H1 (cell line): ENCODE data around the gene ZNF280C. TPM values are rescaled to one million over a fixed set of nuclear protein-coding genes. Genes with fewer than 3 reads are reported as not detected.

ENCODE experiments used
- CTCF ChIA-PET: fragments of 300-600 bp; sonication (Branson Sonifier 250); formaldehyde crosslinking; loops from one replicate; lab custom pipeline; 2021; ENCODE audit not compliant: partially characterized antibody; lab: Charles Lee
- POLR2A ChIA-PET: fragments of 300-600 bp; sonication (Branson Sonifier 250); formaldehyde crosslinking; loops from one replicate; lab custom pipeline; 2021; ENCODE audit warnings: inconsistent platforms; ENCODE audit not compliant: partially characterized antibody; lab: Charles Lee
- DNase-seq, 2 experiments: peaks; one replicate each; pipeline versions ENCODE4 v3.0.0 to v3.0.0-alpha.2; 2010 to 2022; ENCODE audit warnings: low spot score in 2 of 2, low read depth in 1 of 2, mixed read lengths in 1 of 2
- FAIRE-seq: peaks from 2 replicates; lab custom pipeline; 2011; peaks lifted over from hg19 to GRCh38; lab: Jason Lieb, UNC
- H2AFZ ChIP-seq: 2 replicates; pipeline ENCODE4 v1.8.1; 2012; ENCODE audit warnings: low read length, inconsistent platforms
- H2AK5ac ChIP-seq: 2 replicates; pipeline ENCODE4 v1.6.1; 2013; ENCODE audit warnings: low read depth, low read length
- H2BK120ac ChIP-seq: replicated peaks from 2 replicates; pipeline ENCODE3; 2013; ENCODE audit warnings: low read depth, low read length, inconsistent platforms
- H2BK12ac ChIP-seq: 2 replicates; pipeline ENCODE4 v1.6.1; 2013; ENCODE audit warnings: low read depth, low read length
- H2BK15ac ChIP-seq: 2 replicates; pipeline ENCODE4 v1.6.1; 2013; ENCODE audit warnings: low read length
- H2BK20ac ChIP-seq: 2 replicates; pipeline ENCODE4 v1.6.1; 2013; ENCODE audit warnings: low read length
- H2BK5ac ChIP-seq: 2 replicates; pipeline ENCODE4 v1.6.1; 2013; ENCODE audit warnings: low read depth, low read length
- H3K14ac ChIP-seq: 2 replicates; pipeline ENCODE4 v1.6.1; 2013; ENCODE audit warnings: inconsistent platforms; ENCODE audit not compliant: insufficient read length
- H3K18ac ChIP-seq: 2 replicates; pipeline ENCODE4 v1.6.1; 2013; ENCODE audit warnings: low read length; ENCODE audit errors: extremely low read depth
- H3K23ac ChIP-seq: 2 replicates; pipeline ENCODE4 v1.6.1; 2013; ENCODE audit warnings: inconsistent platforms; ENCODE audit not compliant: insufficient read length
- H3K23me2 ChIP-seq: 2 replicates; pipeline ENCODE4 v1.6.1; 2013; ENCODE audit warnings: low read depth, low read length
- H3K27ac ChIP-seq: 2 replicates; pipeline ENCODE4 v1.6.1; 2011; ENCODE audit warnings: low read depth, low read length, inconsistent platforms
- H3K27me3 ChIP-seq, 4 experiments: replicated peaks in 1 of 4; 1 replicate in 1 of 4; 2 replicates in 3 of 4; pipeline versions ENCODE4 v1.6.1 to v1.8.1; 2011 to 2013; ENCODE audit warnings: low read length in 3 of 4, mild to moderate bottlenecking in 3 of 4, inconsistent platforms in 2 of 4, mixed read lengths in 2 of 4, moderate library complexity in 1 of 4; ENCODE audit not compliant: control insufficient read depth in 3 of 4, insufficient read depth in 3 of 4; ENCODE audit errors: extremely low read depth in 1 of 4
- H3K36me3 ChIP-seq, 4 experiments: 2 replicates each; pipeline versions ENCODE4 v1.6.1 to v1.8.1; 2011 to 2013; ENCODE audit warnings: mild to moderate bottlenecking in 4 of 4, low read length in 3 of 4, moderate library complexity in 2 of 4, control low read depth in 1 of 4, inconsistent platforms in 1 of 4; ENCODE audit not compliant: insufficient read depth in 4 of 4, control insufficient read depth in 2 of 4
- H3K4ac ChIP-seq: replicated peaks from 2 replicates; pipeline ENCODE3; 2013; ENCODE audit warnings: low read length, low read depth, mixed read lengths, inconsistent platforms; ENCODE audit not compliant: insufficient read length
- H3K4me1 ChIP-seq, 4 experiments: replicated peaks in 1 of 4; 1 replicate in 1 of 4; 2 replicates in 3 of 4; pipeline versions ENCODE4 v1.6.1 to v1.8.1; 2011 to 2013; ENCODE audit warnings: low read length in 3 of 4, inconsistent platforms in 2 of 4, mixed read lengths in 1 of 4; ENCODE audit not compliant: insufficient read depth in 4 of 4, control insufficient read depth in 3 of 4
- H3K4me2 ChIP-seq, 2 experiments: 2 replicates each; pipeline versions ENCODE4 v1.6.1 to v1.8.1; 2011 to 2013; ENCODE audit warnings: low read depth in 2 of 2, low read length in 2 of 2, control low read depth in 1 of 2, inconsistent platforms in 1 of 2, mild to moderate bottlenecking in 1 of 2; ENCODE audit not compliant: insufficient read depth in 1 of 2
- H3K4me3 ChIP-seq, 4 experiments: fragments of 200-600, 300-600 bp in 1 of 4; sonication (generic), shearing (Covaris generic), sonication (Bioruptor Twin) in 1 of 4; 2 replicates each; pipeline versions ENCODE4 v1.5.1 to v1.8.1; 2011 to 2016; ENCODE audit warnings: low read length in 4 of 4, low read depth in 3 of 4, control low read depth in 2 of 4, inconsistent platforms in 2 of 4, mild to moderate bottlenecking in 2 of 4, mixed read lengths in 1 of 4, moderate library complexity in 1 of 4; ENCODE audit not compliant: insufficient read depth in 2 of 4; ENCODE audit errors: extremely low read depth in 1 of 4
- H3K56ac ChIP-seq: replicated peaks from 2 replicates; pipeline ENCODE3; 2013; ENCODE audit warnings: low read depth, mild to moderate bottlenecking, mixed read lengths, low read length, inconsistent platforms; ENCODE audit not compliant: insufficient read length
- H3K79me1 ChIP-seq: 2 replicates; pipeline ENCODE4 v1.6.1; 2013; ENCODE audit warnings: low read depth, low read length, control low read depth
- H3K79me2 ChIP-seq, 2 experiments: 2 replicates each; pipeline versions ENCODE4 v1.6.1 to v1.8.1; 2012 to 2013; ENCODE audit warnings: low read length in 2 of 2, mild to moderate bottlenecking in 2 of 2, inconsistent platforms in 1 of 2; ENCODE audit not compliant: insufficient read depth in 2 of 2, control insufficient read depth in 1 of 2
- H3K9ac ChIP-seq, 4 experiments: replicated peaks in 1 of 4; 1 replicate in 1 of 4; 2 replicates in 3 of 4; pipeline versions ENCODE4 v1.6.1 to v1.8.1; 2011 to 2013; ENCODE audit warnings: low read depth in 3 of 4, low read length in 3 of 4, control low read depth in 2 of 4, mild to moderate bottlenecking in 2 of 4, moderate library complexity in 2 of 4, inconsistent platforms in 1 of 4; ENCODE audit errors: extremely low read depth in 1 of 4
- H3K9me3 ChIP-seq, 2 experiments: 2 replicates each; pipeline versions ENCODE4 v1.6.1 to v1.8.1; 2012 to 2013; ENCODE audit warnings: mild to moderate bottlenecking in 2 of 2, moderate library complexity in 2 of 2, control low read depth in 1 of 2, inconsistent platforms in 1 of 2, low read depth in 1 of 2, low read length in 1 of 2, mixed read lengths in 1 of 2; ENCODE audit not compliant: insufficient read depth in 2 of 2
- H4K20me1 ChIP-seq, 2 experiments: replicated peaks in 1 of 2; 2 replicates each; pipeline versions ENCODE3 to v1.8.1; 2011 to 2013; ENCODE audit warnings: inconsistent platforms in 2 of 2, low read length in 2 of 2, mild to moderate bottlenecking in 1 of 2; ENCODE audit not compliant: insufficient read depth in 2 of 2, control insufficient read depth in 1 of 2
- H4K5ac ChIP-seq: 2 replicates; pipeline ENCODE4 v1.6.1; 2013; ENCODE audit warnings: low read length, low read depth, mixed read lengths, inconsistent platforms; ENCODE audit not compliant: insufficient read length
- H4K8ac ChIP-seq: 2 replicates; pipeline ENCODE4 v1.8.0; 2013; ENCODE audit warnings: mild to moderate bottlenecking, moderate library complexity, low read length, inconsistent platforms; ENCODE audit not compliant: insufficient read depth; ENCODE audit errors: extremely low read depth
- H4K91ac ChIP-seq: replicated peaks from 2 replicates; pipeline ENCODE3; 2013; ENCODE audit warnings: low read length, mixed read lengths, inconsistent platforms; ENCODE audit not compliant: insufficient read length
- CHD1 ChIP-seq: IDR thresholded peaks from 2 replicates; pipeline ENCODE4 v1.6.1; 2012; ENCODE audit warnings: low read depth, low read length, improper control_type of control experiment
- EP300 ChIP-seq, 2 experiments: IDR thresholded peaks; 1 replicate in 1 of 2; 2 replicates in 1 of 2; pipeline ENCODE4 v1.6.1; 2011 to 2012; ENCODE audit warnings: low read depth in 2 of 2, low read length in 2 of 2, mild to moderate bottlenecking in 2 of 2, borderline replicate concordance in 1 of 2, inconsistent platforms in 1 of 2, moderate library complexity in 1 of 2
- GTF2F1 ChIP-seq: IDR thresholded peaks from 2 replicates; pipeline ENCODE4 v1.6.1; 2012; ENCODE audit warnings: low read depth, low read length, improper control_type of control experiment, borderline replicate concordance
- HDAC2 ChIP-seq, 2 experiments: fragments of 300-600 bp in 1 of 2; sonication (generic) in 1 of 2; IDR thresholded peaks; 2 replicates each; pipeline ENCODE4 v1.6.1; 2011 to 2012; ENCODE audit warnings: low read depth in 2 of 2, low read length in 2 of 2, mild to moderate bottlenecking in 2 of 2, moderate library complexity in 2 of 2, borderline replicate concordance in 1 of 2, inconsistent platforms in 1 of 2
- POLR2A ChIP-seq, 2 experiments: IDR thresholded peaks; 1 replicate in 1 of 2; 2 replicates in 1 of 2; pipeline ENCODE4 v1.6.1; 2011; ENCODE audit warnings: low read depth in 2 of 2, low read length in 2 of 2, mild to moderate bottlenecking in 2 of 2; ENCODE audit errors: control extremely low read depth in 1 of 2
- POU5F1 ChIP-seq: IDR thresholded peaks from 2 replicates; pipeline ENCODE4 v1.6.1; 2011; ENCODE audit warnings: low read depth, mild to moderate bottlenecking, low read length, moderate library complexity
- RBBP5 ChIP-seq: IDR thresholded peaks from 2 replicates; pipeline ENCODE4 v1.7.1; 2012; ENCODE audit warnings: low read depth, mild to moderate bottlenecking, inconsistent platforms, low read length, moderate library complexity, borderline replicate concordance
- SAP30 ChIP-seq: fragments of 300-600 bp; sonication (generic); IDR thresholded peaks from 2 replicates; pipeline ENCODE4 v1.7.1; 2012; ENCODE audit warnings: low read length, moderate library complexity, mild to moderate bottlenecking, inconsistent platforms; ENCODE audit not compliant: insufficient read depth, insufficient replicate concordance
- SP1 ChIP-seq: IDR thresholded peaks from 2 replicates; pipeline ENCODE4 v1.6.1; 2011; ENCODE audit warnings: low read depth, low read length
- SRF ChIP-seq: IDR thresholded peaks from 2 replicates; pipeline ENCODE4 v1.6.1; 2011; ENCODE audit warnings: mild to moderate bottlenecking, low read depth, low read length, moderate library complexity
- TBP ChIP-seq: IDR thresholded peaks from 2 replicates; pipeline ENCODE4 v1.6.1; 2011; ENCODE audit warnings: low read depth, low read length, improper control_type of control experiment
- TCF12 ChIP-seq: IDR thresholded peaks from 2 replicates; pipeline ENCODE4 v1.6.1; 2011; ENCODE audit warnings: low read depth, mild to moderate bottlenecking, low read length
- TEAD4 ChIP-seq: IDR thresholded peaks from 2 replicates; pipeline ENCODE4 v1.6.1; 2012; ENCODE audit warnings: low read depth, low read length, inconsistent platforms, mixed read lengths
- WGBS, 2 experiments: shearing (Covaris generic) in 1 of 2; methylation state at CpG; one replicate each; pipeline versions ENCODE4 v1.1.6 to v1.1.7; 2013 to 2015; ENCODE audit warnings: low lambda C conversion rate in 2 of 2, mixed read lengths in 2 of 2, inconsistent platforms in 1 of 2, low coverage in 1 of 2, missing lambda C conversion rate in 1 of 2; ENCODE audit not compliant: insufficient replicate concordance in 2 of 2, insufficient coverage in 1 of 2, insufficient read length in 1 of 2; ENCODE audit errors: extremely low coverage in 1 of 2, missing lambda C conversion rate in 1 of 2; 5-methylcytosine and 5-hydroxymethylcytosine counted together
- polyA plus RNA-seq, 7 experiments: library from polyadenylated mRNA; depleted of rRNA in 3 of 7; stranded (reverse) in 5 of 7; unstranded in 2 of 7; fragments of >200 nt in 5 of 7; fragments of 200-250 nt in 2 of 7; gene quantifications; 1 replicate in 5 of 7; 2 replicates in 1 of 7; 4 replicates in 1 of 7; pipeline versions ENCODE4 v1.2.1 to v1.2.3, GENCODE V29; 2011 to 2013; ENCODE audit warnings: missing spikeins in 2 of 7, mixed read lengths in 2 of 7
- total RNA-seq: library from RNA; stranded (reverse); fragmentation: NEBNext Ultra II Directional; extraction: Animal tissue kit (Norgen Biotek cat#: 25700); gene quantifications from 2 replicates; pipeline ENCODE4 v1.2.1, GENCODE V29; 2021
- TF ChIP-seq, protein P1 (sequence below): IDR thresholded peaks from 2 replicates; pipeline ENCODE4 v1.6.1; 2012; ENCODE audit warnings: inconsistent platforms

ZNF280C gene
- total and polyA plus RNA-seq, 2 of the 8 experiments (the other 6 are each of a cell fraction or from before 2014, with no cell fraction given), result 8.4 to 13.4 TPM

DNA sequence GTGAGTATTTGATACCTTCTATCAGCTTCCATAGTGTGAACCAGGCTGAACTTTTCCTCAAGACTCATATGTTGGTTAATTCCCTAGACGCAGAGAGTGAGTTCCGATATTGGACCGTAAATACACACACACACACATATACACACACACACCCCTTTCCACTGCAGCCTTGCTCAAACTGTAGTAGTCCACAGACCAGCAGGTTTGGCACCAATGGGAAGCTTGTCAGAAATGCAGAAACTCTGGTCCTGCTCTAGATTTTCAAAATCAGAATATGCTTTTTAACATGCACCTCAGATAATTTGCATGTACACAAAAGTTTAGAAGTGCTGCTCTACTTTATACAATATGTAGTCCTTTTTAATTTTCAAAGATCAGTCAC lies 27.6 kb upstream of the ZNF280C start:
- no peak overlapping the region for H2BK15ac ChIP-seq
- no peaks in the 10 kb centered on the region for H4K20me1 ChIP-seq
- ChIA-PET CTCF (no interaction called here), POLR2A (interaction anchor here (1.1 kb wide), 1 partner anchor 14 kb away, joined by 3 read pairs; no protein-coding TSS in a partner anchor)
- H2BK12ac ChIP-seq, result no peak overlapping the region
- DNase-seq (no peak), FAIRE-seq (no peak)
- H3K4me1 ChIP-seq, result no peaks in the 10 kb centered on the region; a peak in 1 of 7 replicates
- no peaks in the 10 kb centered on the region for H3K79me1 ChIP-seq
- H3K36me3 ChIP-seq, result no peaks in the 10 kb centered on the region
- no peak overlapping the region for H3K14ac ChIP-seq
- H3K18ac ChIP-seq, result no peak overlapping the region
- WGBS, 2 experiments, result 100% methylated on average over 3 of the region's 3 CpGs; no CpG with 5 or more reads in 1 of the 2 experiments
- no peak overlapping the region for H3K4me2 ChIP-seq
- no peaks in the 10 kb centered on the region for H3K27me3 ChIP-seq
- H4K5ac ChIP-seq, result no peak overlapping the region
- no peak overlapping the region for H4K8ac ChIP-seq
- H2BK5ac ChIP-seq, result no peak overlapping the region
- H3K79me2 ChIP-seq, result no peaks in the 10 kb centered on the region
- H2BK120ac ChIP-seq, result no peak overlapping the region
- H3K56ac ChIP-seq, result no peak overlapping the region
- H2AFZ ChIP-seq, result no peak overlapping the region
- no peak overlapping the region for H3K4ac ChIP-seq
- no peak overlapping the region for H2AK5ac ChIP-seq
- no peak overlapping the region for H3K23ac ChIP-seq
- H3K9ac ChIP-seq, result no peak overlapping the region
- H3K27ac ChIP-seq, result no peak overlapping the region
- H4K91ac ChIP-seq, result no peak overlapping the region
- H3K4me3 ChIP-seq, result no peak overlapping the region
- H3K23me2 ChIP-seq, result no peaks in the 10 kb centered on the region
- H3K9me3 ChIP-seq, result 0 out of 4 replicates have a peak, but pooled peaks cover 0 to 3% of the 10 kb centered on the region in 2 experiments
- H2BK20ac ChIP-seq, result no peak overlapping the region
- TF ChIP-seq GTF2F1 (no peak), POLR2A (IDR thresholded peaks at IDR 0.05; ENCODE audit: control extremely low read depth in 1 of 2, low read depth in 2 of 2, low read length in 2 of 2) (no peak), TCF12 (no peak), CHD1 (no peak), SRF (no peak), TEAD4 (no peak), EP300 (IDR thresholded peaks at IDR 0.05; ENCODE audit: borderline replicate concordance in 1 of 2, low read depth in 2 of 2, low read length in 2 of 2) (no peak), RBBP5 (no peak), SP1 (no peak), HDAC2 (IDR thresholded peaks at IDR 0.05; ENCODE audit: borderline replicate concordance in 1 of 2, low read depth in 2 of 2, low read length in 2 of 2) (no peak), SAP30 (no peak), TBP (no peak), POU5F1 (no peak)
- TF ChIP-seq, protein P1, sequence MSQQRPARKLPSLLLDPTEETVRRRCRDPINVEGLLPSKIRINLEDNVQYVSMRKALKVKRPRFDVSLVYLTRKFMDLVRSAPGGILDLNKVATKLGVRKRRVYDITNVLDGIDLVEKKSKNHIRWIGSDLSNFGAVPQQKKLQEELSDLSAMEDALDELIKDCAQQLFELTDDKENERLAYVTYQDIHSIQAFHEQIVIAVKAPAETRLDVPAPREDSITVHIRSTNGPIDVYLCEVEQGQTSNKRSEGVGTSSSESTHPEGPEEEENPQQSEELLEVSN, result no peak
